Activated T-cell treated with anti-CD3 and anti-CD28 coated beads for 4 hours (primary cell): Measurements from ENCODE around the gene COL4A4.
"Not testable (repeated sequence)": the region's sequence is repeated elsewhere in the genome, so short reads cannot be mapped to it uniquely, and the experiment has no call there.

Experiments used
- DNase-seq: peaks from one replicate; pipeline ENCODE4 v3.0.0-alpha.2; 2020

The COL4A4 gene

DNA sequence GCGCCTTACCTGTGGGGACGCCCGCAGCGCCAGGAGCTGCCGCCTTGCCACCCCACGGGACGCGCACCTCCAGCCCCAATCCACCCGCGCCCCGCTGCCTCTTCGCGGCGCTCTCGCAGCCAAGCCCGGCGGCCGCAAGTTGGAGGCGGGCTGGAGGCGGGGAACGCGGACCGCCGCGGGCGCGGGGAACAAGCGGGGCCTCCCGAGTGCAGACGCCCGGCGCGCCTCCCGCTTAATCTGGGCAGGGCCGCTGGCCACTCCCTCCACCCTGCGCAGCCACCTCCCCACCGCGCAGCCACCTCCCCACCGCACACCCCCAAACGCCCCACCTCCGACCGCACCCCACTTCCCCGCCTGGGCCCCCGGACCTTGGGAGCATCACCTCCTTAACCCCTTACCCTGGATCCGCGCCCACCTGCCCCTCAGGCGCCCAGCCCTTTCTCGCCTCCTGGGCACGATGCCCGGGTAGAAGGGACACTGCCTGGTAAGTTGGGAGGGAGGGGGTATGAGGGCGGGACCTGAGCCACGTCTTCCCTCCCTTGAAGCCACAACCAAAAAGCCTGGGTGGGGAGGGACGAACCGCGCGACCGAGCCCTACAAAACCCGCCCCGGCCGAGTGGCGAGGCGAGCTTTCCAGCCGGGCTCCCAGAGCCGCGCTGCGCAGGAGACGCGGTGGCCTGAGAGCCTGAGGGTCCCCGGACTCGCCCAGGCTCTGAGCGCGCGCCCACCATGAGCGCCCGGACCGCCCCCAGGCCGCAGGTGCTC lies at the start of gene COL4A4, which contains the start of gene COL4A3:
Gene COL4A4, minus strand, starts transcription at position 208 of the 765 bp plus-strand sequence. CDS start 16,722 bp downstream, outside the sequence.
Gene COL4A3, plus strand, starts transcription at position 627 of the 765 bp plus-strand sequence. Its CDS starts 103 bp downstream, at position 730.
- no peak for DNase-seq

- DNase-seq, result no peak
Observed at GRCh38 chr2:227207573-227207972, 43.6 kb upstream of the COL4A4 start.

GRCh38 chr2:227206406-227206805 lies 42.4 kb upstream of the COL4A4 start:
- DNase-seq, result no peak

GRCh38 chr2:227205701-227206100 lies 41.7 kb upstream of the COL4A4 start:
- DNase-seq, result no peak

- DNase-seq, result no peak
Observed at GRCh38 chr2:227204452-227204851, 40.4 kb upstream of the COL4A4 start.

- no peak for DNase-seq
Observed at GRCh38 chr2:227201771-227202170, 37.8 kb upstream of the COL4A4 start.

GRCh38 chr2:227198866-227199265 lies 34.9 kb upstream of the COL4A4 start:
- DNase-seq, result no peak

DNA sequence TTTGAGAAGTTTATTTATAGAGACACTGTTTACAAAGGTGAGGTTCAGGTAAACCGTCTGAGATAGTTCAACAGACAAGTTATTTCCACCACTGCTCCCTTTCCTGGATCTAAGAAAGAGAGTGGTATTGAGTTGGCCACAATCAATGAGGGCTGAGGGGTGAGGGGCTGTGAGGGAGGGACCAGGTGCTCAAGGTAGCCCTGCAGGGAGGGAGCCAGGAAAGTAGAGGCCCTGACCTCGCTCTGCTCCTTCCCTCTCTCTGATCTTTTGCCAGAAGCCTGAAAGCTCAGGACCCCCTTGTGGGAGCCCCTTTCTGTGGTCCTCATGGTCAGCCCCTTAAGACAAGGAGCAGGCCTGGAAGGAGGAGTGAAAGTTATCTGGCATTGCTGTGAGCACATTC lies 30.2 kb upstream of the COL4A4 start:
- DNase-seq, result no peak

GRCh38 chr2:227192491-227192890 lies 28.5 kb upstream of the COL4A4 start:
- no peak for DNase-seq

DNA sequence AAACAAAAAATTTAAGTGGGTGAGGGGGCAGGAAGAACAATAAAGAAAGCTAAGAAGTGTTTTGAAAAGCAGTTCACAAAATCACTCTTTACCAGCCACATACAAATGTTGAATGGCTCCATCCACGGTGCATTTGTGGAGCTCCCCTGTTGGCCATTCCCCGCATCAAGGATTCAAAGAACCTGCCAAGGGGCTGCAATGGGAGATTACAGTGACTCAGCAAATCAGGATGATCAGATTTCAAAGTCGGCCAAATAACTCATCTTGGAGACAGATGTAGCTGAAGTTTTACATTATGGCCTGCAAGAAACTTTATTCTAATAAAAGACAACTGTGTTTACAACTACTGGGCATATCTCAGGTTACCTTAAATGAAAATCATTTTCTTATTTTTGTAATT lies 27.4 kb upstream of the COL4A4 start:
- no peak for DNase-seq

GRCh38 chr2:227188292-227188691 lies 24.3 kb upstream of the COL4A4 start:
- DNase-seq, result no peak

DNA sequence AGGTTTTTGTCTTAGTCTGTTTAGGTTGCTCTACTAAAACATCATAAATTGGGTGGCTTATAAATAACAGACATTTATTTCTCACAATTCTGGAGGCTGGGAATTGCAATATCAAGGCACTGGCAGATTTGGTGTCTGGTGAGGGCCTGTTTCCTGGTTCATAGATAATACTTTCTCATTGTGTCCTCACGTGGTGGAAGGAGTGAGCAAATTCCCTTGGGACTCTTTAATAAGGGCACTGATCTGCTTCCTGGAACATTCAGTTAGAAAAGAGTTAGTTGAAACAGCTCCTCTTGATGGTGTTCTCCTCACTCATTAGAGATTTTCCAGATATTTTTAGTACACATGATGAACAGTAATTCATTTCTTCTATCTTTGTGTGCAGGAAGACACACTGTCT lies 22.7 kb upstream of the COL4A4 start:
- DNase-seq, result no peak

- DNase-seq, result no peak
Observed at GRCh38 chr2:227185615-227186232, 21.7 kb upstream of the COL4A4 start.

GRCh38 chr2:227183657-227184367 lies 19.8 kb upstream of the COL4A4 start:
- no peak for DNase-seq

GRCh38 chr2:227182765-227183164 lies 18.8 kb upstream of the COL4A4 start:
- DNase-seq, result no peak

DNA sequence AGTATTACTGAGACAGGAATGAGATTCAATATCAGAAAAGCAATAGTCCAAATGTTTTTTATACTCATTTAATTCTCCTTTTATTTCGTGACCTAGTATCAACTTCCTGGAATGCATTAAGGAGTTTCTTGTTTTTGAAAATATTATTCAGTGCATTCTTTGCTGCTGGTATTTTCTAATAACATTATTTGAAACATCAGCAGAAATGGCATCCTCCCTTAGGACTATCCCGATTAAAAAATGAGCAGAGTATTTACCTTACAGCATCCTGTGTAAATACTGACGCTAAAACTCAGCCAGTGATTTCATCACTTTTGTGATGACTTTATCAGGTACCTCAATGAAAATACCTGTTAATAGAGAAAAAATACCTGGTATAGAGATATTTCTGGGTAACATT lies 16.8 kb upstream of the COL4A4 start:
- DNase-seq, result no peak

DNA sequence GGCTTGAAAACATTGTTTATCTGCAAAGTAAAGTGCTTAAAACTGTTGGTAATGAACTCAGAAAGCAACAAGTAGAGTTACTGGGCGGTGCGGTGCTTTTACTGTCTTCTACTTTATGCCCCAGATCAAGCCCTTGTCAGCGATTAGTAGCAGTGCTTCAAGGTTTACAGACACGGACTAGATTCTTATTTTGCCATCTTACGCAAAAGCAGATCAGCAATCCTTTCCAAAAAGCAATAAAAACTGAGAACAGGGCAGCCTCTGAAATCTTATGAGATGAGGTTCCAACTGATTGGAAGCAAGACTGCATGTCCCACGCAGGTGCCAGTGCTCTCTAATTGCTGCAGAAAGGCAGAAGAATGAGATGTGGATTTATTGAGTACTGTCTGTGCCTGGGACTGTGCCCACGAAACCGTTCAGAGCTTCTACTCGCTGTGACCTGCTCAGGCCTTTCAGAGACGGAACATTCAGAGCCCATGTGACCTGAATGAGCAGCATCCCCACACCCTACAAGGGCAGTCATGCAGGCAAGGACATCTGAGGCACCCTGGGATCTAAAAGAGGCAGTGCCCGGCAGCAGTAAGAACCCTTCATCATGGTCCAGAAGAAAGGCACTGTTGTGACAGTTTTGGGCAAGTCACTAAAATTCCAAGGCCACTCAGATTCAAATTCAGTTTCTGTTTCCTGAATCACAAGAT lies 16.1 kb upstream of the COL4A4 start:
- no peak for DNase-seq

DNA sequence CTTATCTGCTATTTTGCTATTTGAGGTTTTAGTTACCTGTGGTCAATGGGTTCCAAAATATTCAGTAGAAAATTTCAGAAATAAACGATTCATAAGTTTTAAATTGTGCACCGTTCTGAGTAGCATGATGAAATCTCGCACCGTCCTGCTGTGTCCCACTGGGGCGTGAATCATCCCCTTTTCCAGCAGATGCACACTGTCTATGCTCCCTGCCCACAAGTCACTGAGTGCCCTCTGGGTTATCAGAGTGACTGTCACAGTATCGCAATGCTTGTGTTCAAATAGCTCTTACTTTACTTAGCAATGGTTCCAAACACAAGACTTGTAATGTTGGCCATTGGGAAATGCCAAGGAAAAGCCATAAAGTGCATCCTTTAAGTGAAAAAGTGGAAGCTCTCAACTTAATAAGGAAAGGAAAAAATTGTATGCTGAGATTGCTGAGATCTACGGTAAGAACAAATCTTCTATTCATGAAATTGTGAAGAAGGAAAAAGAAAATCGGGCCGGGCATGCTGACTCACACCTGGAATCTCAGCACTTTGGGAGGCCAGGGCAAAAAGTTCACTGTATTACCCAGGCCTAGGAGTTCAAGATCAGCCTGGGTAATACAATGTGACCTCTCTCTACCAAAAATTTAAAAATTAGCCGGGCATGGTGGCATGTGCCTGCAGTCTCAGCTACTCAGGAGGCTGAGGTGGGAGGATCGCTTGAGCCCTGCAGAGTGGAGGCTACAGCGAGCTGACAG lies 13.8 kb upstream of the COL4A4 start:
- no peak for DNase-seq

GRCh38 chr2:227171779-227172178 lies 7.8 kb upstream of the COL4A4 start:
- DNase-seq, result not testable (repeated sequence)

GRCh38 chr2:227164763-227165291 lies 822 bp upstream of the COL4A4 start:
- DNase-seq, result no peak

DNA sequence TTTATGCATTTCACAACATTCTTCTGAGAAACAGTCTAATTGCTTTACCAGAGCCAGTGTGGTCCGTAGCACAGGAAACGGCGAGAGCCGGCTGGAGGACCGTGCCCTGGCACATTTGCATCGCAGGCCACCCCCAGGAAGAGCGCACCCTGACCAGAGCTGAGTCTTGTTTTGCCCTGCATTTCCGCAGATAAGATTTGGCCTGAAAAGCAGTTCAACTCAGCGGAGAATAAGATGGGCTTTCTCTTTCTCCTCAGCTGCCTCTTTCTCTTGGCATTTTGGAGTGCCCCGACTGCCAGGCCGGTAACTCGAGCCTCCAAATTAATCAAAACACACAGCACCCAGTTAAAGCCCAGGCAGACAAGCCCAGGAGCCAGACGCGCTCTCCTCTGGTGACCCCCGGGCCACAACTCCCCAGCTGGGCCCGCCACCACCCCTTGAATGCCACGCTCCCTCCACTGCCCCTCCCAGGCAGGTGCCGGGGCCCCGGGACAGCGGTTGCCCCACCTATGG lies 464 bp downstream of the COL4A4 start:
- DNase-seq, result no peak

GRCh38 chr2:227161947-227162346 lies 2.1 kb downstream of the COL4A4 start:
- no peak for DNase-seq
